GM12878 (cell line): ENCODE measurements around the gene TRAF3IP3. TPM values are rescaled to one million over a fixed set of nuclear protein-coding genes. Genes with fewer than 3 reads are reported as not detected.

Experiments used
- ATAC-seq: fragments of 200-7000 bp; cut with Tn5 transposase; 3 replicates; pipeline ENCODE4 v1.9.1; 2020; ENCODE audit warnings: mild to moderate bottlenecking, moderate library complexity
- BruUV-seq: library from RNA; stranded (reverse); fragments of 400-500 nt; replicated peaks from 2 replicates; lab custom pipeline; 2021; lab: Mats Ljungman, UMichigan
- CTCF ChIA-PET: fragments of 300-600 bp; sonication (Branson Sonifier 250); formaldehyde crosslinking; extraction: SDS; loops from one replicate; lab custom pipeline; 2021; ENCODE audit warnings: inconsistent platforms; lab: Yijun Ruan, JAX
- POLR2A ChIA-PET: fragments of 350-600 bp; formaldehyde crosslinking; extraction: SDS; loops from one replicate; lab custom pipeline; 2021; ENCODE audit warnings: inconsistent platforms; lab: Charles Lee
- RAD21 ChIA-PET: fragments of 300-600 bp; sonication (Branson Sonifier 250); formaldehyde crosslinking; loops from one replicate; lab custom pipeline; 2023; ENCODE audit warnings: antibody characterized with exemption; ENCODE audit not compliant: unreplicated experiment; lab: Charles Lee
- SMC1A ChIA-PET: fragments of 300-600 bp; sonication (Branson Sonifier 250); formaldehyde crosslinking; loops from one replicate; lab custom pipeline; 2023; ENCODE audit not compliant: unreplicated experiment, uncharacterized antibody; lab: Charles Lee
- DNase-seq: peaks from one replicate; pipeline ENCODE4 v3.0.0-alpha.2; 2011; ENCODE audit warnings: low read depth, low spot score
- FAIRE-seq: peaks from 3 replicates; lab custom pipeline; 2011; peaks lifted over from hg19 to GRCh38; lab: Jason Lieb, UNC
- H2AFZ ChIP-seq: 2 replicates; pipeline ENCODE4 v1.6.0; 2011; ENCODE audit warnings: low read depth, low read length, control low read depth; ENCODE audit not compliant: control insufficient read depth
- H3K27ac ChIP-seq: 2 replicates; pipeline ENCODE4 v1.5.1; 2011; ENCODE audit warnings: control low read depth; ENCODE audit not compliant: control insufficient read depth, insufficient read depth
- H3K27me3 ChIP-seq, 2 experiments: replicated peaks in 1 of 2; 2 replicates each; pipeline versions ENCODE4 v1.6.0 to v1.6.1; 2011; ENCODE audit warnings: low read length in 1 of 2; ENCODE audit not compliant: control insufficient read depth in 2 of 2, insufficient read depth in 2 of 2
- H3K36me3 ChIP-seq, 2 experiments: 2 replicates each; pipeline ENCODE4 v1.5.1; 2011; ENCODE audit warnings: low read length in 1 of 2; ENCODE audit not compliant: control insufficient read depth in 2 of 2, insufficient read depth in 2 of 2
- H3K4me1 ChIP-seq: 2 replicates; pipeline ENCODE4 v1.6.1; 2011; ENCODE audit warnings: mild to moderate bottlenecking, low read length, moderate library complexity, mixed read lengths; ENCODE audit not compliant: control insufficient read depth, insufficient read depth
- H3K4me2 ChIP-seq: 2 replicates; pipeline ENCODE4 v1.6.0; 2011; ENCODE audit warnings: control low read depth; ENCODE audit not compliant: control insufficient read depth, insufficient read depth
- H3K4me3 ChIP-seq: fragments of 200-600 bp; sonication (generic); 2 replicates; pipeline ENCODE4 v1.5.1; 2016
- H3K79me2 ChIP-seq: 2 replicates; pipeline ENCODE4 v1.6.0; 2011; ENCODE audit warnings: low read length; ENCODE audit not compliant: control insufficient read depth, insufficient read depth
- H3K9ac ChIP-seq: 2 replicates; pipeline ENCODE4 v1.8.0; 2011; ENCODE audit warnings: low read length, control low read depth, mixed read lengths; ENCODE audit not compliant: control insufficient read depth, insufficient read depth
- H3K9me3 ChIP-seq: replicated peaks from 3 replicates; pipeline ENCODE4 v1.5.1; 2011; ENCODE audit warnings: mild to moderate bottlenecking, low read length; ENCODE audit not compliant: control insufficient read depth, insufficient read depth
- H4K20me1 ChIP-seq: 2 replicates; pipeline ENCODE4 v1.6.0; 2011; ENCODE audit not compliant: control insufficient read depth, insufficient read depth
- BCL11A ChIP-seq: IDR thresholded peaks from 2 replicates; pipeline ENCODE4 v1.6.1; 2011; ENCODE audit warnings: low read depth, low read length
- BRCA1 ChIP-seq: IDR thresholded peaks from 2 replicates; pipeline ENCODE4 v1.6.1; 2011; ENCODE audit warnings: low read depth, low read length, improper control_type of control experiment
- CREB1 ChIP-seq: IDR thresholded peaks from 2 replicates; pipeline ENCODE4 v1.6.1; 2012; ENCODE audit warnings: low read depth, mild to moderate bottlenecking, inconsistent platforms
- GATAD2B ChIP-seq: fragments of 450-650 bp; conservative IDR thresholded peaks from 2 replicates; pipeline ENCODE4 v1.6.1; 2017; ENCODE audit warnings: low read depth, mild to moderate bottlenecking, moderate library complexity
- RFX5 ChIP-seq: IDR thresholded peaks from 2 replicates; pipeline ENCODE4 v1.6.1; 2011; ENCODE audit warnings: low read depth, low read length, improper control_type of control experiment
- RUNX3 ChIP-seq: IDR thresholded peaks from 2 replicates; pipeline ENCODE4 v1.6.1; 2012; ENCODE audit warnings: low read length, inconsistent platforms
- SP1 ChIP-seq: IDR thresholded peaks from one replicate; pipeline ENCODE4 v1.6.1; 2011; ENCODE audit warnings: low read depth, low read length
- STAT3 ChIP-seq: IDR thresholded peaks from 2 replicates; pipeline ENCODE4 v1.6.1; 2011; ENCODE audit warnings: low read depth, low read length, improper control_type of control experiment
- WRNIP1 ChIP-seq: IDR thresholded peaks from 2 replicates; pipeline ENCODE4 v1.6.1; 2011; ENCODE audit warnings: low read depth, low read length, improper control_type of control experiment, borderline replicate concordance
- YBX1 ChIP-seq: fragments of 450-650 bp; IDR thresholded peaks from 2 replicates; pipeline ENCODE4 v1.6.1; 2016; ENCODE audit warnings: antibody characterized with exemption
- ZNF217 ChIP-seq: fragments of 450-650 bp; IDR thresholded peaks from 2 replicates; pipeline ENCODE4 v1.6.1; 2017; ENCODE audit warnings: antibody characterized with exemption, mild to moderate bottlenecking
- ZSCAN29 ChIP-seq: fragments of 450-650 bp; IDR thresholded peaks from 2 replicates; pipeline ENCODE4 v1.6.1; 2017; ENCODE audit warnings: mild to moderate bottlenecking, moderate library complexity
- WGBS: methylation state at CpG from one replicate; pipeline ENCODE4 v1.1.6; 2016; ENCODE audit warnings: low lambda C conversion rate; ENCODE audit not compliant: insufficient replicate concordance, insufficient coverage; ENCODE audit errors: missing lambda C conversion rate; 5-methylcytosine and 5-hydroxymethylcytosine counted together
- in situ Hi-C: fragments of 300-500 bp; cut with MboI; formaldehyde crosslinking; loops from 9 replicates; pipeline ENCODE4 v1.14.3; 2018; ENCODE audit warnings: mixed read lengths
- intact Hi-C: fragments of 100-400 bp; cut with micrococcal nuclease; formaldehyde crosslinking; loops from one replicate; pipeline ENCODE4 v1.14.2; 2022; ENCODE audit not compliant: unreplicated experiment
- polyA plus RNA-seq, 11 experiments: library from polyadenylated mRNA; depleted of rRNA in 4 of 11; unstranded in 6 of 11; stranded (reverse) in 5 of 11; fragments of >200 nt; fragmentation: Nextera tagmentation in 4 of 11; fragmentation: Illumina TruSeq in 1 of 11; extraction: Ambion mirVana in 4 of 11; extraction: Trizol in 1 of 11; gene quantifications; 1 replicate in 1 of 11; 2 replicates in 10 of 11; pipeline versions ENCODE4 v1.2.1 to v1.2.3, GENCODE V29; 2011 to 2016; ENCODE audit warnings: inconsistent platforms in 2 of 11, missing spikeins in 2 of 11, low read depth in 1 of 11
- total RNA-seq, 4 experiments: library from RNA; depleted of rRNA in 3 of 4; stranded (reverse); fragments of >200 nt in 3 of 4; fragmentation: Illumina TruSeq in 1 of 4; extraction: Trizol in 1 of 4; gene quantifications; 2 replicates each; pipeline versions ENCODE4 v1.2.1 to v1.2.3, GENCODE V29; 2013 to 2021
- TF ChIP-seq, protein P1 (sequence below): IDR thresholded peaks from 2 replicates; pipeline ENCODE4 v1.6.1; 2012; ENCODE audit warnings: low read depth, low read length, improper control_type of control experiment
- TF ChIP-seq, protein P2 (sequence below): IDR thresholded peaks from 2 replicates; pipeline ENCODE4 v1.6.1; 2011; ENCODE audit warnings: borderline replicate concordance, low read depth, mild to moderate bottlenecking, moderate library complexity, mixed read lengths, low read length; ENCODE audit not compliant: insufficient read depth; ENCODE audit errors: extremely low read length

The TRAF3IP3 gene
- total and polyA plus RNA-seq, 10 of the 15 experiments (the other 5 are each of a cell fraction or from before 2014, with no cell fraction given) = 61.6 to 121 (median 96.5) TPM

DNA sequence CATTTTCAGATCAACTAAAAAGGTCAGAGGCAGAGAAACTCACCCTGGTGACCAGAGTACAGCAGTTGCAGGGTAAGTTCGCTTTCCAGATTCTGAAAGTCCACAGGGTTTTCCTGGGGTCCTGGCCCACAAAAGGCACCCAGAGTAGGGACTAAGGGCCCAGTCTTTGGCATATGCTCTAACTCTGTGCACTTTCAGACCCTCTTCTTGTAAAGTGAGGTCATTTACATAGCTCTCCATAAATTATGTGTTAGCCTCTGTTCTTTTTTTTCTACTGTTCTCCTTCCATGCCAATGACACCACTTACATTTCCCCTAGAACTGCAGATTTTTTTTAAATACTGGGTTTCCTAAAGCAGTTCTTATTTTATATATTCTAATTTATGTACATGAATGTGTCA is 22.2 kb downstream of the TRAF3IP3 start:
- in situ Hi-C loops (no loop called here), intact Hi-C loops (no loop called here)
- 100% methylated on average over 1 of the region's 1 CpG for WGBS
- Histone ChIP-seq H2AFZ (no peak overlapping the region), H4K20me1 (no peaks in the 10 kb centered on the region), H3K27ac (no peak overlapping the region), H3K4me1 (peaks cover 21% of the 10 kb centered on the region), H3K4me2 (no peak overlapping the region), H3K27me3 (no peaks in the 10 kb centered on the region), H3K9ac (no peak overlapping the region), H3K9me3 (no peaks in the 10 kb centered on the region), H3K36me3 (peaks cover 7 to 19% of the 10 kb centered on the region in 2 experiments; a peak in 3 of 4 replicates), H3K4me3 (no peak overlapping the region), H3K79me2 (no peaks in the 10 kb centered on the region)
- ChIA-PET RAD21 (interaction anchor here (0.6 to 2.0 kb wide), 2 partner anchors 10 to 29 kb away, joined by 3 to 5 read pairs; no protein-coding TSS in a partner anchor), CTCF (interaction anchor here (0.9 to 7.6 kb wide), 3 partner anchors 10 to 45 kb away, joined by 3 to 56 read pairs (median 4); no protein-coding TSS in a partner anchor), SMC1A (interaction anchor here (0.8 to 1.9 kb wide), 3 partner anchors 10 to 43 kb away, joined by 3 to 7 read pairs (median 3); no protein-coding TSS in a partner anchor), POLR2A (no interaction called here)
- BruUV-seq = no TSS peak
- ATAC-seq (no peak), FAIRE-seq (no peak), DNase-seq (no peak)
- TF ChIP-seq CREB1 (no peak), STAT3 (no peak), BRCA1 (no peak), RFX5 (no peak), ZSCAN29 (no peak), GATAD2B (no peak), ZNF217 (no peak), BCL11A (no peak), RUNX3 (no peak), WRNIP1 (no peak), SP1 (no peak), YBX1 (no peak)
- TF ChIP-seq, protein P1, sequence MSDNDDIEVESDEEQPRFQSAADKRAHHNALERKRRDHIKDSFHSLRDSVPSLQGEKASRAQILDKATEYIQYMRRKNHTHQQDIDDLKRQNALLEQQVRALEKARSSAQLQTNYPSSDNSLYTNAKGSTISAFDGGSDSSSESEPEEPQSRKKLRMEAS = no peak
- TF ChIP-seq, protein P2, sequence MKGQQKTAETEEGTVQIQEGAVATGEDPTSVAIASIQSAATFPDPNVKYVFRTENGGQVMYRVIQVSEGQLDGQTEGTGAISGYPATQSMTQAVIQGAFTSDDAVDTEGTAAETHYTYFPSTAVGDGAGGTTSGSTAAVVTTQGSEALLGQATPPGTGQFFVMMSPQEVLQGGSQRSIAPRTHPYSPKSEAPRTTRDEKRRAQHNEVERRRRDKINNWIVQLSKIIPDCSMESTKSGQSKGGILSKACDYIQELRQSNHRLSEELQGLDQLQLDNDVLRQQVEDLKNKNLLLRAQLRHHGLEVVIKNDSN = no peak
